Stimulated activated CD4-positive, alpha-beta T cell treated with anti-CD3 and anti-CD28 coated beads, Interleukin-12 subunit alpha, Interleukin-12 subunit beta, amount 100 ng/mL, for 48 hours (primary cell): ENCODE measurements around the gene EYS.
"Not testable (repeated sequence)": the region's sequence is repeated elsewhere in the genome, so short reads cannot be mapped to it uniquely, and the experiment has no call there.

Experiments used
- DNase-seq, 3 donors: peaks; one replicate each; pipeline ENCODE4 v3.0.0-alpha.2; 2020; ENCODE audit warnings: low read depth in 2 of 3, low spot score in 1 of 3

Gene EYS

GRCh38 chr6:63930848-63931247 lies 1776.2 kb downstream of the EYS start:
- no peak for DNase-seq

- DNase-seq, result no peak
These were observed 1777.9 kb downstream of the EYS start for GRCh38 chr6:63929111-63929510.

DNA sequence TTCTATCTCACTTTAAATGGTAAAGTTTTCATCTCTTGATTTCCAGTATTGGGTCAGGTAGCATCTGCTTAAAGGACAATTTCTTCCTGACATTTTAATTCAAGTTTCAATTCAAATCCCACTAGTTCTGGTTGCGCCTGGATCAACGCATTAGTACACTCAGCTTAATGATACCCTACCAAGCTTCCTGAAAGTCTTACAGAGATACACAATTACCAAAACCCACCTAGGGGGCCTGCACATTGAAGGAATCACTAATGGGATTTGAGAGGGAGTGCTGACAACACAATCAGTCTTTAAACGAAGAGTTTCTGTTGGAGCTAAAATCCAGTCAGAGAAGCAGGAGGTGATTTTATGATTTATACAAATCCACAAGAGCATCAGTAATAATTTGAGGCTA lies 1778.4 kb downstream of the EYS start:
- no peak for DNase-seq

- no peak for DNase-seq
These were observed 1779.8 kb downstream of the EYS start for GRCh38 chr6:63926950-63927927.

DNA sequence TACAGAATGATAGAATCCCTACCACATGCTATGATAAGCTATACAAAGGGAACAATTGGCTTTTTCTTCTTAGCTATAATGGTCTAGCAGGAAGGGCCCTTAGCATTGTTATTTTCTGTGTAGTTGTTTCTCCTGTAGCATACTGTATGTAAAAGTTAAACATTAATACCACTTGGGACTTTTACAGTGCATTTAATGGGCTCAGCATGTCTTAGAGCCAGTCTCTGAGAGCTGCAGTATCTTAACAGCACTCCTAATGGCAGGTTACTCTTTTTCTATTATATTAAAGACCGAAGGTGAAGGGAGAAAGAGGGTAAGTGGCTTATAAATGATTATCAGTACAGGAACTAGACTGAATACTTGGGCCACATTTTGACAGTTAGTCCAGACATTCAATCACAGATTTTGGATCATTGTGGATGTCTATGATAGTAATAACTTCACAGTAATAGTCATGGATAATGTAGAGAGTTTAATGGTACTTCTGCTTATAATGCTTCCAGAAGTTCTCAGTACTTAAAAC lies 1780.7 kb downstream of the EYS start:
- no peak for DNase-seq

DNA sequence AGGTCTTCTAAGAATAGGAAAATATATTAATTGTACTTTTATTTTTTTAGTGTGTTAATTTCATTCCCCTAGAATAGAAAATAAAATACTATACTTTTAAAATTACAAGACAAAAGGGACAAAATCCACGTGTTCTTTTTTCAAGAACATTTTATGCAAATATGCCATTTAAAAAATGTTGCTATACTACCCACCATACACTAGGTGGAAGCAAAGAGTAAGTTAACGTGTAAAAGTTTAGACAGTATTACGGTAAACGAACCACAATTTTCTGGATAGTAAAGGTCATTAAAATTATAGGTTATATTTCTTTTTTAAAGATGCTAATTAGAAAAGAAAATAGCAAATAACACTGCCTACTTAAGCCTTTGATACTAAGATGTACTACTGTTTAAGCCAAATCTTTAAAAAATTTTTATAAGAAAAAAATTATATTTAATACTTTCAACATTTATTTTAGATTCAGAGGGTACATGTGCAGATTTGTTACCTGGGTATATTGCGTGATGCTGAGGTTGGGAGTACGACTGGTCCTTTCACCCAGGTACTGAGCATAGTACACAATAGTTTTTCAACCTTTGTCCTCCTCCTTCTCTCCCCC lies 1783.8 kb downstream of the EYS start:
- no peak for DNase-seq

DNA sequence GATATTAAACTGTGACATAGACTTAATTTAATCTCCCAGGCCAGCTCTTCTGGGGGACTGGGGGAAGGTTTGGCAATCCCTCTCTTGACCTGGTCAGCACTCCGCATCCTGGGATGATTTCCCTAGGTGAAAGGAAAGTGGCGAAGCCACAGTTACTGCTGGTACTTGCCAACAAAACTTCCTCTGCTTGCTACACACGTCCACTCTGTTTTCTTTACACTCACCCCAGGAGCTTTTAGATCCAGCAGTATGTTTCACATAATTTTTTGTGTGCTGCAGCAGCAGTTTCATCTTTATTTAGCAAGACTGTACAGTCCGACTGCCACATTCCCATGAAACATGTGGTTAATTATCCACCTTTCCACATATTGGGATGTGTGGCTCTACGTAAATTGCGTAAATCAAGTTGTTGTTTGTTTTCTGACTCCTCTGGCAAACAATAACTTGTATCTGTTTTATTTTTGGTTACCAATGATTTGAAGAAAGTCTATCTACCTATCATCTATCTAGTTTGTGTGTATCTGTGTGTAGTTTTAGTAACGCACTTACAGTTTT lies 1787.4 kb downstream of the EYS start:
- no peak for DNase-seq

- no peak for DNase-seq
These were observed 1794.1 kb downstream of the EYS start for GRCh38 chr6:63912887-63913286.

GRCh38 chr6:63910863-63911551 lies 1796.0 kb downstream of the EYS start:
- no peak for DNase-seq

- no peak for DNase-seq
These were observed 1802.3 kb downstream of the EYS start for GRCh38 chr6:63904650-63905248.

- DNase-seq, result no peak
These were observed 1807.5 kb downstream of the EYS start for GRCh38 chr6:63899550-63899949.

DNA sequence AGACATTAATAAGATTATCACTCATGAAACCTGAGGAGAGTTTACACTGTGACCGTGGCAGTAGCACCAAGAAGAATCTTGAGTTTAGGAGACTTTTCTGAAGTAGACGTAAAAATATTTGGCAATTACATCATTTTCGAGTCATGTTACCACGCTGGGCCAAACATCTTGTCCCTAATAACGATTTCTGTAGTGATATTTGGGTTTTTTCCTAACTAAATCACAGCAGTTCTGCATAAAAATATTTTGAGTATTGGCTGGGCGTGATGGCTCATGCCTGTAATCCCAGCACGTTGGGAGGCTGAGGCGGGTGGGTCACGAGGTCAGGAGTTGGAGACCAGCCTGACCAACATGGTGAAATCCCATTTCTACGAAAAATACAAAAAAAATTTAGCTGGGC lies 1809.1 kb downstream of the EYS start:
- DNase-seq, result no peak

GRCh38 chr6:63897459-63897858 lies 1809.6 kb downstream of the EYS start:
- no peak for DNase-seq

DNA sequence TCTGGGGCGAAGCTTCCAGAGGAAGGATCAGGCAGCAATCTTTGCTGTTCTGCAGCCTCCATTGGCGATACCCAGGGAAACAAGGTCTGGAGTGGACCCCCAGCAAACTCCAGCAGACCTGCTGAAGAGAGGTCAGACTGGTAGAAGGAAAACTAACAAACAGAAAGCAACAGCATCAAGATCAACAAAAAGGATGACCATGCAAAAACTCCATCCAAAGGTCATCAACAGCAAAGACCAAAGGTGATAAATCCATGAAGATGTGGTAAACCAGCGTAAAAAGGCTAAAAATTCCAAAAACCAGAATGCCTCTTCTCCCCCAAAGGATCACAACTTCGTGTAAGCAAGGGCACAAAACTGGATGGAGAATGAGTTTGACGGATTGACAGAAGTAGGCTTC lies 1818.6 kb downstream of the EYS start:
- no peak for DNase-seq

- not testable (repeated sequence) for DNase-seq
These were observed 1819.2 kb downstream of the EYS start for GRCh38 chr6:63887804-63888203.

- DNase-seq, result no peak
These were observed 1819.8 kb downstream of the EYS start for GRCh38 chr6:63887002-63887751.

- DNase-seq, result no peak
These were observed 1820.7 kb downstream of the EYS start for GRCh38 chr6:63886341-63886740.

DNA sequence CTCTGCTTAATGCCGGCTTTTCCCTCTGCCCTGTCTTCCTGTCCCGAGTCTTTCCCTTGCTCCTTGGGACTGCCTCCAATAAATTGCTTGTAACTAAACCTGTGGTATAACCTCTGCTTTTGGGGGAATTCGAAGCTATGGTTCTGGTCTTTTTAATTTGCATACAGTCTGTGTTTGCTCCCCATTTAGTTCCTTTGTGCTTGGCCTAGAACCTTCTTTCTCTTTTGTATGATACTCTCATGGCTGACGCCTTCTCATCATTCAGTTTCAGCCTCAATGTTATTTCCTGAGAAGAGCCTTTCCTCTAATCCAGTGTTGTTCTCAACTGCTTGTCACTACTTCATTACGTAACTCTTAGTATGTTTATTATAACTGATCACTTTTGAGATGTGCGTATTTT lies 1823.4 kb downstream of the EYS start:
- DNase-seq, result no peak

DNA sequence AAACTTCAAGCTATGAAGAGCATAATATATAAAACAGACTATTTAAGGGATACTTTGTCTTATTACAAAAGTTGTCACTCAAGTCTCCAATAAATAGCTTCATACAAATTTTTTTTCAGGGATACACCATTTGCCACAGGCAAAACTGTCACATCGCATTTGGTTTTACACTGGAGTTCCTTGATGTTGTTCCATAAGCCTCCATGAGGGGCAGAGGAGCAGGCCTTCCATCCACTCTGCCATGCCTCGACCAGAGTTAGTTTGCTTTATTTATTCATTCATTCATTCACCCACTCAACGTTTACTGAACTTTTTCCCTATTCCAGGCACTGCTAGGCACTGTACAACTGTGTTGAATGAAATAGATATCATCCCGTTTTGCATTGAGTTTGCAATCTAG lies 1824.8 kb downstream of the EYS start:
- no peak for DNase-seq

- no peak for DNase-seq
These were observed 1825.2 kb downstream of the EYS start for GRCh38 chr6:63881791-63882190.
